ENCODE measurements around the gene SCLY.
A peak's percentile ranks its signal among the peaks of the same experiment; 100 is the strongest.

SCLY gene

GRCh38 chr2:238132463-238133450 lies 72.0 kb downstream of the SCLY start:
- DNase-seq (ENCODE audit: low read depth): no peak
- no peak overlapping the region for H3K4me3 ChIP-seq (ENCODE audit: low read length)
- TF ChIP-seq CTCF (IDR thresholded peaks at IDR 0.05; ENCODE audit: insufficient read depth, low read depth, low read length, missing control alignments): no peak

- no peak for DNase-seq (ENCODE audit: low read depth)
- no peak for TF ChIP-seq CTCF (IDR thresholded peaks at IDR 0.05; ENCODE audit: insufficient read depth, low read depth, low read length, missing control alignments)
- H3K4me3 ChIP-seq (ENCODE audit: low read length): no peak overlapping the region
These were observed 72.9 kb downstream of the SCLY start for GRCh38 chr2:238133499-238134392.

GRCh38 chr2:238134393-238134785 lies 73.6 kb downstream of the SCLY start:
- no peak for DNase-seq (ENCODE audit: low read depth)

GRCh38 chr2:238135601-238136150 lies 74.9 kb downstream of the SCLY start:
- no peak overlapping the region for H3K4me3 ChIP-seq (ENCODE audit: low read length)
- no peak for TF ChIP-seq CTCF (IDR thresholded peaks at IDR 0.05; ENCODE audit: insufficient read depth, low read depth, low read length, missing control alignments)
- no peak for DNase-seq (ENCODE audit: low read depth)

More at GRCh38 chr2:238134393-238134785, 73.6 kb downstream of the SCLY start:
- H3K4me3 ChIP-seq (ENCODE audit: low read length): no peak overlapping the region
- no peak for TF ChIP-seq CTCF (IDR thresholded peaks at IDR 0.05; ENCODE audit: insufficient read depth, low read depth, low read length, missing control alignments)

GRCh38 chr2:238136820-238137537 lies 76.2 kb downstream of the SCLY start:
- no peak for TF ChIP-seq CTCF (IDR thresholded peaks at IDR 0.05; ENCODE audit: insufficient read depth, low read depth, low read length, missing control alignments)
- peak; percentile 81 for DNase-seq (ENCODE audit: low read depth)
- H3K4me3 ChIP-seq (ENCODE audit: low read length): no peak overlapping the region

GRCh38 chr2:238137885-238138284 lies 77.1 kb downstream of the SCLY start:
- DNase-seq (ENCODE audit: low read depth): no peak
- TF ChIP-seq CTCF (IDR thresholded peaks at IDR 0.05; ENCODE audit: insufficient read depth, low read depth, low read length, missing control alignments): no peak
- no peak overlapping the region for H3K4me3 ChIP-seq (ENCODE audit: low read length)

Data from epithelial cell of esophagus (primary cell).